Thyroid gland (tissue), 4 donors: ENCODE results near the gene ESRRB. TPM values are rescaled to one million over a fixed set of nuclear protein-coding genes. Genes with fewer than 3 reads are reported as not detected.
A peak's percentile ranks its signal among the peaks of the same experiment; 100 is the strongest.

ENCODE experiments used
- DNase-seq, 2 donors: peaks; one replicate each; pipeline ENCODE4 v3.0.0-alpha.2; 2019
- H3K27ac ChIP-seq, 3 donors: fragments of 200-600 bp; sonication (generic); 1 replicate in 2 of 3; 2 replicates in 1 of 3; pipeline ENCODE4 v1.5.1; 2016 to 2019; ENCODE audit warnings: mild to moderate bottlenecking in 1 of 3, moderate library complexity in 1 of 3
- H3K27me3 ChIP-seq: fragments of 200-600 bp; sonication (generic); one replicate; pipeline ENCODE4 v1.5.1; 2019
- H3K36me3 ChIP-seq, 2 donors: fragments of 200-600 bp; sonication (generic); one replicate each; pipeline ENCODE4 v1.5.1; 2016 to 2019
- H3K4me1 ChIP-seq, 2 donors: fragments of 200-600 bp; sonication (generic); one replicate each; pipeline ENCODE4 v1.5.1; 2017 to 2019
- H3K4me3 ChIP-seq, 3 donors: fragments of 200-600 bp; sonication (generic); replicated peaks in 1 of 3; 1 replicate in 2 of 3; 2 replicates in 1 of 3; pipeline ENCODE4 v1.5.1; 2016; ENCODE audit warnings: mild to moderate bottlenecking in 1 of 3
- H3K9me3 ChIP-seq: fragments of 200-600 bp; sonication (generic); one replicate; pipeline ENCODE4 v1.5.1; 2017
- CTCF ChIP-seq, 6 experiments: fragments of 200-600 bp in 3 of 6; fragments of 450-650 bp in 3 of 6; sonication (generic) in 3 of 6; IDR thresholded peaks; one replicate each; pipeline ENCODE4 v1.5.1; 2016 to 2019; ENCODE audit warnings: antibody characterized with exemption in 6 of 6, mild to moderate bottlenecking in 2 of 6, inconsistent platforms in 1 of 6, moderate library complexity in 1 of 6
- POLR2A ChIP-seq, 2 donors: fragments of 450-650 bp; IDR thresholded peaks; one replicate each; pipeline ENCODE4 v1.6.1; 2017; ENCODE audit warnings: antibody characterized with exemption in 2 of 2, mild to moderate bottlenecking in 2 of 2, moderate library complexity in 1 of 2
- WGBS, 2 donors: methylation state at CpG; one replicate each; pipeline ENCODE4 v1.1.5; 2017; 5-methylcytosine and 5-hydroxymethylcytosine counted together
- intact Hi-C: fragments of 100-400 bp; cut with DNase I; formaldehyde crosslinking; loops from one replicate; pipeline ENCODE4 v1.15.1; 2023
- total RNA-seq, 4 donors: library from RNA; depleted of rRNA; stranded (reverse); fragments of >200 nt; gene quantifications; one replicate each; pipeline ENCODE4 v1.2.3, GENCODE V29; 2016

Gene ESRRB
- total RNA-seq, 4 donors from 2014 or later: not detected

- H3K4me1 ChIP-seq: peaks cover 0 to 15% of the 10 kb centered on the region in 2 donors
- intact Hi-C loops: no loop called here
- no peak overlapping the region for H3K27ac ChIP-seq
- WGBS, 2 donors: 60 to 78% methylated on average over 2 to 12 of the region's 13 CpGs
- TF ChIP-seq POLR2A (IDR thresholded peaks at IDR 0.05): no peak
- no peak for TF ChIP-seq CTCF (IDR thresholded peaks at IDR 0.05)
- H3K36me3 ChIP-seq: no peaks in the 10 kb centered on the region
- H3K4me3 ChIP-seq: no peak overlapping the region
- H3K27me3 ChIP-seq: no peaks in the 10 kb centered on the region
- H3K9me3 ChIP-seq: no peaks in the 10 kb centered on the region
- DNase-seq: no peak
Measured at GRCh38 chr14:76498463-76498935, 122.6 kb downstream of the ESRRB start.

GRCh38 chr14:76498976-76499375, 123.0 kb downstream of the ESRRB start:
- no peaks in the 10 kb centered on the region for H3K9me3 ChIP-seq
- peaks cover 0 to 15% of the 10 kb centered on the region in 2 donors for H3K4me1 ChIP-seq
- 43 to 80% methylated on average over 11 to 12 of the region's 12 CpGs for WGBS, 2 donors
- TF ChIP-seq POLR2A (IDR thresholded peaks at IDR 0.05) (no peak), CTCF (IDR thresholded peaks at IDR 0.05) (no peak)
- intact Hi-C loops: no loop called here
- DNase-seq: peak; percentile 14 to 26
- H3K27me3 ChIP-seq: no peaks in the 10 kb centered on the region
- no peak overlapping the region for H3K4me3 ChIP-seq
- no peaks in the 10 kb centered on the region for H3K36me3 ChIP-seq
- no peak overlapping the region for H3K27ac ChIP-seq

- H3K27ac ChIP-seq: no peak overlapping the region
- H3K36me3 ChIP-seq: no peaks in the 10 kb centered on the region
- peaks cover 0 to 15% of the 10 kb centered on the region in 2 donors for H3K4me1 ChIP-seq
- H3K4me3 ChIP-seq: no peak overlapping the region
- no peaks in the 10 kb centered on the region for H3K9me3 ChIP-seq
- intact Hi-C loops: no loop called here
- no peak for TF ChIP-seq POLR2A (IDR thresholded peaks at IDR 0.05)
- TF ChIP-seq CTCF (IDR thresholded peaks at IDR 0.05): no peak
- no peak for DNase-seq
- 87 to 97% methylated on average over 5 to 8 of the region's 8 CpGs for WGBS, 2 donors
- H3K27me3 ChIP-seq: no peaks in the 10 kb centered on the region
Measured at GRCh38 chr14:76499399-76499798, 123.5 kb downstream of the ESRRB start.

- Histone ChIP-seq H3K9me3 (no peaks in the 10 kb centered on the region), H3K27ac (no peak overlapping the region), H3K4me1 (peaks cover 0 to 15% of the 10 kb centered on the region in 2 donors), H3K4me3 (no peak overlapping the region), H3K36me3 (no peaks in the 10 kb centered on the region), H3K27me3 (no peaks in the 10 kb centered on the region)
- peak; percentile 84 to 86 for DNase-seq
- intact Hi-C loops: no loop called here
- no peak for TF ChIP-seq CTCF (IDR thresholded peaks at IDR 0.05)
- TF ChIP-seq POLR2A (IDR thresholded peaks at IDR 0.05): no peak
- 33 to 80% methylated on average over 1 to 6 of the region's 6 CpGs for WGBS, 2 donors
Measured at GRCh38 chr14:76500011-76500410, 124.1 kb downstream of the ESRRB start.

- Histone ChIP-seq H3K4me3 (no peak overlapping the region), H3K4me1 (peaks cover 0 to 15% of the 10 kb centered on the region in 2 donors), H3K36me3 (no peaks in the 10 kb centered on the region), H3K27me3 (no peaks in the 10 kb centered on the region), H3K9me3 (no peaks in the 10 kb centered on the region), H3K27ac (no peak overlapping the region)
- TF ChIP-seq CTCF (IDR thresholded peaks at IDR 0.05) (no peak), POLR2A (IDR thresholded peaks at IDR 0.05) (no peak)
- intact Hi-C loops: no loop called here
- 79 to 96% methylated on average over 3 to 6 of the region's 6 CpGs for WGBS, 2 donors
- DNase-seq: peak; percentile 7 to 19
Measured at GRCh38 chr14:76500480-76500879, 124.5 kb downstream of the ESRRB start.
